ENCODE measurements around the gene MZT1. TPM values are rescaled to one million over a fixed set of nuclear protein-coding genes. Genes with fewer than 3 reads are reported as not detected.

MZT1 gene
- total RNA-seq, 1 experiment from 2014 or later: 21.3 TPM

DNA sequence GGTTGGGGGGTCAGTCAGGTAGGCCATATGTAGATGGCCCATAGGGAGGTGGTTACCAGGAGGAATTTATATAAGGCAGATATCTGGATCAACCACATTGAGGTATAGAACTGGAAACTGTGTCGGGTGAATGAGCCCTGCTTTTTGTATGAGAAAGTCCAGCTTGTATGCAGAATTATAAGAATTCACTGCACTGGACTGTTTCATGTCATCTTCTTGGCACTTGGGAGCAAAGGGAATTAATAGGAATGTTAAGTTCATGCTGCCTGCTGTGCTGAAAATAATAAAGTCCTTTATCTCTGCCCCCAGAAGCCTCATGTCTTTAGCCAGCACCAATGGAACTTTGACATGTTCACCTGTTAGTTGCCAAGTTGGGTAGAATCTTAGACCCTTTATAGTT, 12.6 kb upstream of the MZT1 start:
- H3K4me1 ChIP-seq (ENCODE audit: insufficient read depth, low read length): no peaks in the 10 kb centered on the region
- no peaks in the 10 kb centered on the region for H3K23me2 ChIP-seq (ENCODE audit: insufficient read length, low read depth, low read length, poor library complexity, severe bottlenecking)
- H4K20me1 ChIP-seq (ENCODE audit: control insufficient read depth, insufficient read depth, insufficient read length): no peaks in the 10 kb centered on the region
- Mint-ChIP-seq H3K4me3 (no peak overlapping the region), H3K36me3 (ENCODE audit: insufficient read depth in 1 of 3, low read depth in 3 of 3) (peaks cover 6 to 54% (median 50%) of the 10 kb centered on the region in 3 experiments; a peak in 5 of 7 replicates), H3K27me3 (ENCODE audit: low read depth) (no peaks in the 10 kb centered on the region), H3K9me3 (no peaks in the 10 kb centered on the region), H3K27ac (no peak overlapping the region), H3K4me1 (no peaks in the 10 kb centered on the region)
- no peak overlapping the region for H3K27ac ChIP-seq (ENCODE audit: insufficient read length, low read depth, low read length)
- H3K9ac ChIP-seq (ENCODE audit: extremely low read depth, insufficient read length, low read length): no peak overlapping the region
- H3K79me1 ChIP-seq (ENCODE audit: insufficient read depth, low read depth, low read length, poor library complexity, severe bottlenecking): no peaks in the 10 kb centered on the region
- H2BK5ac ChIP-seq (ENCODE audit: insufficient read length, low read length): no peak overlapping the region
- no peak overlapping the region for H4K5ac ChIP-seq (ENCODE audit: insufficient read length, low read depth, low read length)
- no peak overlapping the region for H4K8ac ChIP-seq (replicated peaks; ENCODE audit: insufficient read length, low read depth, low read length)
- no peaks in the 10 kb centered on the region for H3K27me3 ChIP-seq (ENCODE audit: insufficient read depth, low read length)
- no peak overlapping the region for H2BK120ac ChIP-seq (ENCODE audit: low read depth, low read length, poor library complexity, severe bottlenecking)
- H3K79me2 ChIP-seq (ENCODE audit: insufficient read depth, low read length): no peaks in the 10 kb centered on the region
- H3K56ac ChIP-seq (ENCODE audit: insufficient read length, low read depth, low read length): no peak overlapping the region
- H2BK15ac ChIP-seq (ENCODE audit: low read depth, low read length): no peak overlapping the region
- no peak overlapping the region for H3K18ac ChIP-seq (ENCODE audit: insufficient read length, low read depth, low read length)
- H3K4me2 ChIP-seq (ENCODE audit: insufficient read depth, insufficient read length, low read length): no peak overlapping the region
- TF ChIP-seq, protein P1, sequence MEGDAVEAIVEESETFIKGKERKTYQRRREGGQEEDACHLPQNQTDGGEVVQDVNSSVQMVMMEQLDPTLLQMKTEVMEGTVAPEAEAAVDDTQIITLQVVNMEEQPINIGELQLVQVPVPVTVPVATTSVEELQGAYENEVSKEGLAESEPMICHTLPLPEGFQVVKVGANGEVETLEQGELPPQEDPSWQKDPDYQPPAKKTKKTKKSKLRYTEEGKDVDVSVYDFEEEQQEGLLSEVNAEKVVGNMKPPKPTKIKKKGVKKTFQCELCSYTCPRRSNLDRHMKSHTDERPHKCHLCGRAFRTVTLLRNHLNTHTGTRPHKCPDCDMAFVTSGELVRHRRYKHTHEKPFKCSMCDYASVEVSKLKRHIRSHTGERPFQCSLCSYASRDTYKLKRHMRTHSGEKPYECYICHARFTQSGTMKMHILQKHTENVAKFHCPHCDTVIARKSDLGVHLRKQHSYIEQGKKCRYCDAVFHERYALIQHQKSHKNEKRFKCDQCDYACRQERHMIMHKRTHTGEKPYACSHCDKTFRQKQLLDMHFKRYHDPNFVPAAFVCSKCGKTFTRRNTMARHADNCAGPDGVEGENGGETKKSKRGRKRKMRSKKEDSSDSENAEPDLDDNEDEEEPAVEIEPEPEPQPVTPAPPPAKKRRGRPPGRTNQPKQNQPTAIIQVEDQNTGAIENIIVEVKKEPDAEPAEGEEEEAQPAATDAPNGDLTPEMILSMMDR (conservative IDR thresholded peaks at IDR 0.05): no peak
- H2AFZ ChIP-seq (ENCODE audit: low read length): no peak overlapping the region
- no peak overlapping the region for H3T11ph ChIP-seq (ENCODE audit: low read length)
- H2BK12ac ChIP-seq (ENCODE audit: insufficient read length, low read depth, low read length): no peak overlapping the region
- no peak overlapping the region for H4K91ac ChIP-seq (ENCODE audit: insufficient read length, low read depth, low read length)
- no CpG with 5 or more reads among the region's 1 CpG for WGBS (ENCODE audit: extremely low coverage, insufficient read length, low lambda C conversion rate)
- no peak overlapping the region for H3K14ac ChIP-seq (ENCODE audit: insufficient read depth, low read length)
- no peak for DNase-seq
- no peak overlapping the region for H3K4ac ChIP-seq (ENCODE audit: low read depth, low read length)
- no peaks in the 10 kb centered on the region for H3K9me3 ChIP-seq (ENCODE audit: control insufficient read depth, low read depth, low read length)
- H2AK5ac ChIP-seq (ENCODE audit: insufficient read length, low read length): no peak overlapping the region
- no peak overlapping the region for H3K23ac ChIP-seq (ENCODE audit: insufficient read length, low read depth, low read length)
- H2BK20ac ChIP-seq (ENCODE audit: low read depth, low read length, poor library complexity, severe bottlenecking): no peak overlapping the region
